Measurements from ENCODE around the gene SLC49A4.
A peak's percentile ranks its signal among the peaks of the same experiment; 100 is the strongest.

The SLC49A4 gene

GRCh38 chr3:122859021-122859805 lies 64.3 kb downstream of the SLC49A4 start:
- H3K4me3 Mint-ChIP-seq: no peak overlapping the region
- H3K9me3 Mint-ChIP-seq: no peaks in the 10 kb centered on the region

DNA sequence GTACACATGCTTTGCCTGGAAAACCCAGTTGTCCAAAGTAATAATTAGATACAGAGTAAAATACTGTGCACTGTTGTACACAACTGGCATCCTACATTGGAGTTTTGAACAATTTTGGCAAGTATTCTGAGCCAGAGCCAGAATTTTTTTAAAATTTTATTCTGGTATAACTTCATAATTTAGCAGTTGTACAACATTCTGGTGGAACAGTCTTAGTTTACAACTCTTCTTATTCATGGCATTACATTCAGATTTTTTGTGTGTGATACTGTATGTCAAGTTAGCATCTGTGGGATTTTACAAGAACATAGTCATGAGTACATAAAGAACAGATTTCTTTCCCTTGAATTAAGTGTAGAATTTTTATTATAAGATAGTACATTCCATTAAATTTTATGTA lies 67.5 kb downstream of the SLC49A4 start:
- H3K27me3 Mint-ChIP-seq: no peaks in the 10 kb centered on the region
- no peak for ATAC-seq (replicated peaks)
- peaks cover 0 to 3% of the 10 kb centered on the region in 2 donors for H3K4me1 Mint-ChIP-seq
- H3K36me3 Mint-ChIP-seq: peaks cover 2 to 18% of the 10 kb centered on the region in 2 donors
- H3K27ac Mint-ChIP-seq: no peak overlapping the region
- DNase-seq: no peak
- H3K4me3 Mint-ChIP-seq: no peak overlapping the region
- H3K9me3 Mint-ChIP-seq: no peaks in the 10 kb centered on the region

More at GRCh38 chr3:122859021-122859805, 64.3 kb downstream of the SLC49A4 start:
- DNase-seq: no peak
- Mint-ChIP-seq H3K4me1 (no peaks in the 10 kb centered on the region), H3K27ac (no peak overlapping the region), H3K36me3 (peaks cover 3 to 12% of the 10 kb centered on the region in 2 donors), H3K27me3 (no peaks in the 10 kb centered on the region)
- ATAC-seq (replicated peaks): no peak

DNA sequence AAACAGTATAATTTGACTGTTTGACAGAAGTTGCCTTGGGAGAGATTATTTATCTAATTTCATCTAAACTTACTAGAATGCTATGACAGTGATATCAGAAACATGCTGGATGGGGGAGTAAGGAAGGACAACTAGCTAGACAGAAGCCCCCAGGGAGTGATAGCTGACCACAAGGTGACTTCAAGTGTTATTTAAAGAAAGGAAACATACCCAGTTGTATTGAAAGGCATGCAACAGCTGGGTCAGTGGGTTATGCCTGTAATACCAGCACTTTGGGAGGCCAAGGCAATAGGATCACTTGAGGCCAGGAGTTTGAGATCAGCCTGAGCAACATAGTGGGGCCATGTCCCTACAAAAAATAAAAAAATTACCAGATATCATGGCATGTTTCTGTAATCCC lies 69.6 kb downstream of the SLC49A4 start:
- H3K27ac Mint-ChIP-seq: no peak overlapping the region
- no peaks in the 10 kb centered on the region for H3K9me3 Mint-ChIP-seq
- H3K4me3 Mint-ChIP-seq: no peak overlapping the region
- no peaks in the 10 kb centered on the region for H3K27me3 Mint-ChIP-seq
- DNase-seq: no peak
- H3K36me3 Mint-ChIP-seq: peaks cover 2 to 17% of the 10 kb centered on the region in 2 donors
- peak; percentile 33 to 41 for ATAC-seq (replicated peaks)
- peaks cover 0 to 3% of the 10 kb centered on the region in 2 donors for H3K4me1 Mint-ChIP-seq

- ATAC-seq (replicated peaks): no peak
- Mint-ChIP-seq H3K27me3 (no peaks in the 10 kb centered on the region), H3K4me3 (no peak overlapping the region), H3K9me3 (no peaks in the 10 kb centered on the region), H3K36me3 (peaks cover 6 to 18% of the 10 kb centered on the region in 2 donors), H3K27ac (no peak overlapping the region), H3K4me1 (peaks cover 0 to 3% of the 10 kb centered on the region in 2 donors)
- no peak for DNase-seq
Observed at GRCh38 chr3:122868322-122868721, 73.5 kb downstream of the SLC49A4 start.

DNA sequence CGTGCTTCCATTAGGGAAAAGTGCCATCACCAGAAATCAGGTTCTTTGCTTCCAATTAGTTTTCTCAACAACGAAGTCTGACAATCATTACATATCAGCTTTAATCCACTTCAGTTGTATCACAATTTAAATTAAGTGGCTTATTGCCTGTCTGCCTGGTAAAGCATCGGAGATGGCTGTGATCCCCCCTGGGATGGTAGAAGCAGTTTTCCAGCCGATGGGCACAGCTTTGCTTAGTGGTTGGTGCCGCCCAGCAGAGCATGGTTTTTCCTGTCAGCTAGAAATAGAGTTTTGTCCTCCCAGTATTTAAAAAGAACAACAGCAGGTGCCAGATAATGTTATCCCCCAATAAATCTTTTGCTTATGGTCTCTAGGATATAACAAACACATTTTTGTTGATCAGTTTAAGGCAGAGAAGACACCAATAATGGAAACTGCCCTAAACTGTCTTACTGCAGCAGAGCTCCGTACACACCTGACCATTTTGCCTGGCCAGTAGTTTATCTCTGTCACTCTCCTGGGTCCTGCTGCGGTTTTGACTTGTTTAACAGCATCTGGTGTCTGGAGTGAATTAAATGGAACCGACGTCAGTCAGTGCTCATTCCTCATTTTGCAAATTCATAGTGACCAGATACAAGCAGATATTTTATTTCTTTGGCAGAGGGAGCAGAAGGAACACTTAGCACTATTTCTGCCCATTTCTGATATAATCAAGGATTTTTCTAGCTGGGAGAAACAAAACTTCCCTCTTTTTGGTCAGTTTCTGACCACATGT lies 79.1 kb downstream of the SLC49A4 start:
- Mint-ChIP-seq H3K27ac (no peak overlapping the region), H3K27me3 (no peaks in the 10 kb centered on the region), H3K36me3 (peaks cover 10 to 12% of the 10 kb centered on the region in 2 donors), H3K9me3 (no peaks in the 10 kb centered on the region), H3K4me3 (no peak overlapping the region), H3K4me1 (peaks cover 7 to 17% of the 10 kb centered on the region in 2 donors)
- DNase-seq (no peak), ATAC-seq (replicated peaks) (no peak)

DNA sequence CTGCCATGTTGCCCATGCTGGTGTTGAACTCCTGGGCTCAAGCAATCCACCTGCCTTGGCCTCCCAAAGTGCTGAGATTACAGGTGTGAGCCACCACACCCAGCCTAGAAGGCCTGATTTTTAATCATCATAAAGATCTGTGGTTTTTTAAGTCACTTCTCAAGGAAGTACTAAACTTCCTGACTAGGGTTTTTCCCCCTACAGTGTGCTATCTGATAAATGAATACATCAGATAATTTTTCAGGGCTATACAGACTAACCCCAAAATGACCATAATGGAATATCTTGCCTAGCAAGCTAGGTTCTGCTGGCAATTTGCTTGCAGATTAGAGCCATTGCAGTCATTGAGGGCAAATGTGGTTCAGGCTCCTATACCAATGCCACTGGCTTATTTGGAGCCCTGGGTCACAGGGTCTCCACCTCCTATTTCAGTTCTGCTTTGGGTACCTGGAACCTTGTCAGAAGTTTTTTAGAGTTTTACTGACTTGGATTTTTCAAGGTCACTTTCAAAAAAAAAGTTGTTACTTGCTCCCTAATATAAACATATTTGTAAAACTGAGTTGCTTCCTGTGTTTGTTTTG lies 80.8 kb downstream of the SLC49A4 start:
- DNase-seq: no peak
- Mint-ChIP-seq H3K4me3 (no peak overlapping the region), H3K27ac (no peak overlapping the region), H3K9me3 (no peaks in the 10 kb centered on the region), H3K27me3 (no peaks in the 10 kb centered on the region), H3K4me1 (peaks cover 7 to 17% of the 10 kb centered on the region in 2 donors), H3K36me3 (peaks cover 12% of the 10 kb centered on the region in 2 donors)
- ATAC-seq (replicated peaks): peak; percentile 74

DNA sequence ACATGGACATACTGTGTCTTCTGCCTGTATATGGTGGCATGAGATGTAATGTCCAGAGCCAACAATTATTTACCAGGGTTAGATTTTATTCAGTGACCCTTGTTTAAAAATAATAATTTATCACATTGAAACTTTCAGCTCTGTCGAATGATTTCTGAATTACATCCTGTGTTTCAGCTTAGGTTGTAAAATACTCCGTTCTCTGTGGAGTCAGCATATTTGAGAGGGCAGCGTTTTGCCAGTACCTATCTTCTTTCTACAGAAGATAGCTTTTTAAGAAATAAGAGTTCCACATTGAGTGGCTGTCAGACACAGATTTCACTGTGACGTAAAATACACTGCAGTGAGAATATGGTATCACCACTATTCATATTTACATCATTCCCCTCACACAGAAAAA lies 85.3 kb downstream of the SLC49A4 start:
- ATAC-seq (replicated peaks): no peak
- Mint-ChIP-seq H3K36me3 (peaks cover 3 to 5% of the 10 kb centered on the region in 2 donors), H3K9me3 (no peaks in the 10 kb centered on the region), H3K27me3 (no peaks in the 10 kb centered on the region), H3K27ac (no peak overlapping the region), H3K4me1 (peaks cover 7 to 15% of the 10 kb centered on the region in 2 donors), H3K4me3 (no peak overlapping the region)
- no peak for DNase-seq

DNA sequence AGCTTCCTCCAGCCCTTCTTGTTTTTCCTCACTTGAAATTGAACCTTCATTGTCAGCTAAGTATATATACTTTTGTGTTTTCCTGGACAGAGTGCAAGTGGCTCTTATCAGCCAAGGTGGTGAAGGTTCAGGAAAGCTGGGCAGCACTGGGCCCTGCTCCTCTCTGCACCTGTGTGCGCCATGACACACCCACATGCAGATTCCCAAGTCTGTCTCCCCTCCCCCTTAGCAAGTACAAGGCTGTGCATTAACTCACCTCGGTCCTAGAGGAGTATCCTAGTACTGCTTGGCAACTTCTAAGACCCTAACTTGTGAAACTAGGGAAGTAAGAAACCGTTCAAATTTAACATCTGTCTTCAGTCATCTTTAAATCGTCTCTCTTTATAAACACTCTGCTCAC lies 85.8 kb downstream of the SLC49A4 start:
- H3K4me1 Mint-ChIP-seq: peaks cover 8 to 14% of the 10 kb centered on the region in 2 donors
- no peaks in the 10 kb centered on the region for H3K9me3 Mint-ChIP-seq
- no peak for DNase-seq
- H3K4me3 Mint-ChIP-seq: no peak overlapping the region
- no peak for ATAC-seq (replicated peaks)
- no peaks in the 10 kb centered on the region for H3K27me3 Mint-ChIP-seq
- H3K36me3 Mint-ChIP-seq: peaks cover 0 to 5% of the 10 kb centered on the region in 2 donors
- no peak overlapping the region for H3K27ac Mint-ChIP-seq

DNA sequence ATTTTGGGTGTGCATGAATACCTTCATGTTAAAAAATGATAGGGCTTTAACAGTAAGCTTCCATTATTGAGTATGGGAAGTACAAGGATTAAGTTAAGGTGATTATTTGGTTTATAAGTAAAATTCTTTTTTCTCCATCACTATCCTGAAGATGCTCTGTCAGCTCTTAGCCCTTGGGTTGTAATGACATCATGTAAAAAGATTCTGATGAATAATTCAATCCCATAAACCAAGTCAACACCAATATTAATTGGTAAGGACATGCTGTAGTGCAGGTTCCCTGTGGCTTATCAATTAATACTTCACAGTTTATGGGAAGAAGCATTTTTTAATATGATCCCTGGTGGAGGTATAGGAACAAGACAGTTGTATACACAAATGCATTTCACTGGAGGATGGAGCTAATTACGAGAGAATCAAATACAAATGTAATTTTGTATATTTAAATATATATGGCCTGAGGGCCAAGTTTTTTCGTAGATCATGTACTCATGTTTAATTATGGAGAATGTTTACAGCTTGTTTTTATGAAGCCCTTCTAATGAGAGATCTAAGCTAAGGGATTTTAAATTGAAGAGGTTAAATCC lies 87.6 kb downstream of the SLC49A4 start:
- Mint-ChIP-seq H3K27me3 (no peaks in the 10 kb centered on the region), H3K4me1 (peaks cover 14 to 17% of the 10 kb centered on the region in 2 donors), H3K36me3 (peaks cover 0 to 5% of the 10 kb centered on the region in 2 donors), H3K4me3 (no peak overlapping the region), H3K27ac (no peak overlapping the region), H3K9me3 (no peaks in the 10 kb centered on the region)
- DNase-seq (no peak), ATAC-seq (replicated peaks) (no peak)

- Mint-ChIP-seq H3K4me3 (no peak overlapping the region), H3K27ac (no peak overlapping the region), H3K27me3 (no peaks in the 10 kb centered on the region), H3K9me3 (no peaks in the 10 kb centered on the region), H3K36me3 (peaks cover 0 to under 1% of the 10 kb centered on the region in 2 donors), H3K4me1 (peaks cover 36 to 48% of the 10 kb centered on the region in 2 donors)
- no peak for DNase-seq
- no peak for ATAC-seq (replicated peaks)
Observed at GRCh38 chr3:122886251-122886650, 91.4 kb downstream of the SLC49A4 start.

DNA sequence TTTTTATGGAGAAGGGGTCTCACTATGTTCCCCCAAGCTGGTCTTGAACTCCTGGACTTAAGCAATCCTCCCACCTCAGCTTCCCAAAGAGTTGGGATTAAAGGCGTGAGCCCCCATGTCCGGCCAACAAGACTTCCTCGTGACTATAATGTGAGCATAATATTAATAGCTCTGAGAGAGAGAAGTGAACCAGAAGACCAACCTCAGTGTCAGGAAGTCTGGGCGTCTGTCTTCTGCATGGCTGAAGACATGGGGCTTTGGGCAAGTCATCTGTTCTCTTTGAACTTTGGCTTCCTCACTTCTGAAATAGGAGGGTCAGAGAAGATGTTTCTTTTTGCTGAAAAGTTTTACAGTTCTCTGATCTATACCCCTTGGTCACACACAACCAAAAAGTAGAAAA lies 92.1 kb downstream of the SLC49A4 start:
- DNase-seq (peak; percentile 11), ATAC-seq (replicated peaks) (peak; percentile 77 to 78)
- peak overlapping the region; percentile 65 for H3K27ac Mint-ChIP-seq
- H3K4me1 Mint-ChIP-seq: peaks cover 36 to 50% of the 10 kb centered on the region in 2 donors
- H3K9me3 Mint-ChIP-seq: no peaks in the 10 kb centered on the region
- no peak overlapping the region for H3K4me3 Mint-ChIP-seq
- H3K27me3 Mint-ChIP-seq: no peaks in the 10 kb centered on the region
- H3K36me3 Mint-ChIP-seq: no peaks in the 10 kb centered on the region

DNA sequence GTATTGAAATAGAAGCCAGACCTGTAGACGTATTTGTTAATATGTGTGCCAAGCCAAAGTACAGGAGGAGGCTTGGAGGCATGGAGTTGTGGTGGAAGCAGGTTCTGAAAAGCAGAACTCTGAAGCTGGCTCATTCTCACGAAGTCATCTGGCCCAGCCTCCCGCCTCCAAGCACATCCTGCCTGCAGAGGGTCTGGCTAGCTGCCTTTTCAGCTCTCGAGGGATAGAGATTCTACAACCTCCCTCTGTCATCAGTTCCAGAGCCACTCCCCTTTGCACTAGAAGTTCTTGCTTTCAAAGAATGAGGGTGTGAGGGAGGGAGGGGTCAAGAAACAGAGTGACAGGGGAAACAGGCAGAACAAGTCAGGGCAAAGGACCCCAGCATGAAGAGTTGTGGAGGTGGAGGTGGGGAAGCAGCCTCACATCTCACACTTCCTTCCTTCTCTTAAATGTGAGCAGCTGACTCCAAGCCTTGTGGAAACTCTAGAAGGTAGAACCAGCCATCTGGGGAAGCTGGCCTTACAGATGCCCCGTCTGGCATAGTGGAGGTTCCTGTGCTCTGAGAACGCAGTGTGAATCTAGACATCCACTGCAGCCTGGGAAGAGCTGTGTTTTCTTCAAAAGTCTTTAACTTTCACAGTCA lies 95.3 kb downstream of the SLC49A4 start:
- ATAC-seq (replicated peaks): peak; percentile 87 to 88
- peak; percentile 26 for DNase-seq
- H3K4me3 Mint-ChIP-seq: no peak overlapping the region
- H3K27ac Mint-ChIP-seq: no peak overlapping the region
- no peaks in the 10 kb centered on the region for H3K36me3 Mint-ChIP-seq
- no peaks in the 10 kb centered on the region for H3K27me3 Mint-ChIP-seq
- H3K9me3 Mint-ChIP-seq: no peaks in the 10 kb centered on the region
- H3K4me1 Mint-ChIP-seq: peaks cover 42 to 58% of the 10 kb centered on the region in 2 donors

GRCh38 chr3:122890720-122891220 lies 95.9 kb downstream of the SLC49A4 start:
- no peak for DNase-seq
- H3K4me3 Mint-ChIP-seq: no peak overlapping the region
- no peak overlapping the region for H3K27ac Mint-ChIP-seq
- no peaks in the 10 kb centered on the region for H3K9me3 Mint-ChIP-seq
- no peaks in the 10 kb centered on the region for H3K36me3 Mint-ChIP-seq
- no peak for ATAC-seq (replicated peaks)
- peaks cover 40 to 53% of the 10 kb centered on the region in 2 donors for H3K4me1 Mint-ChIP-seq
- no peaks in the 10 kb centered on the region for H3K27me3 Mint-ChIP-seq

Measured in stimulated activated naive B cell treated with anti-CD40 and anti-IgM and Interleukin-4, amounts not matched to agents 10 μg/mL and 1 μg/mL and 100 μg/mL, for 72 hours (primary cell).